Hepatocyte (in vitro differentiated cells): Measurements from ENCODE around the gene UBN1.

ENCODE experiments used
- EZH2phosphoT487 ChIP-seq: fragments of 200-600 bp; sonication (generic); IDR thresholded peaks from one replicate; pipeline ENCODE4 v1.6.1; 2018; ENCODE audit warnings: antibody characterized with exemption, mild to moderate bottlenecking, low read depth, moderate library complexity; ENCODE audit not compliant: unreplicated experiment, severe bottlenecking
- TF ChIP-seq, protein P1 (sequence below): fragments of 200-600 bp; sonication (generic); IDR thresholded peaks from 2 replicates; pipeline ENCODE4 v1.5.1; 2016; ENCODE audit warnings: antibody characterized with exemption, mild to moderate bottlenecking; ENCODE audit not compliant: poor library complexity

DNA sequence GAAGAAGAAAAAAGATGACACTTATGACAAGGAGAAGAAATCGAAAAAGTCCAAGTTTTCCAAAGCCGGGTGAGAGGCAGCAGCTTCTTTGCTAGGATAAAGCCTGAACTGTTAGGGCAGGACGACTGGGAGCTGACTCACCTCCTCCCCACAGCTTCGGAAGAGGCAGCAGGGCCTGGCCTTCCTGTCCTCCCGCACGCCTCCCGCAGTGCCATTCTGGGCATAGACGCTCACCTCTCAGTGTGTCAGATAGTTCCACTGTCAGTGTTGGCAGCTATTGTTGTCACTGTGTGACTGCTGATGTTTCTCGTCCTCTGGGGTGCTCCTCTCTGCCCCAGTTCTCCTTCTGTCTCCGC, 12.6 kb downstream of the UBN1 start:
- TF ChIP-seq, protein P1, sequence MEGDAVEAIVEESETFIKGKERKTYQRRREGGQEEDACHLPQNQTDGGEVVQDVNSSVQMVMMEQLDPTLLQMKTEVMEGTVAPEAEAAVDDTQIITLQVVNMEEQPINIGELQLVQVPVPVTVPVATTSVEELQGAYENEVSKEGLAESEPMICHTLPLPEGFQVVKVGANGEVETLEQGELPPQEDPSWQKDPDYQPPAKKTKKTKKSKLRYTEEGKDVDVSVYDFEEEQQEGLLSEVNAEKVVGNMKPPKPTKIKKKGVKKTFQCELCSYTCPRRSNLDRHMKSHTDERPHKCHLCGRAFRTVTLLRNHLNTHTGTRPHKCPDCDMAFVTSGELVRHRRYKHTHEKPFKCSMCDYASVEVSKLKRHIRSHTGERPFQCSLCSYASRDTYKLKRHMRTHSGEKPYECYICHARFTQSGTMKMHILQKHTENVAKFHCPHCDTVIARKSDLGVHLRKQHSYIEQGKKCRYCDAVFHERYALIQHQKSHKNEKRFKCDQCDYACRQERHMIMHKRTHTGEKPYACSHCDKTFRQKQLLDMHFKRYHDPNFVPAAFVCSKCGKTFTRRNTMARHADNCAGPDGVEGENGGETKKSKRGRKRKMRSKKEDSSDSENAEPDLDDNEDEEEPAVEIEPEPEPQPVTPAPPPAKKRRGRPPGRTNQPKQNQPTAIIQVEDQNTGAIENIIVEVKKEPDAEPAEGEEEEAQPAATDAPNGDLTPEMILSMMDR, result no peak
- no peak for TF ChIP-seq EZH2phosphoT487
